Measurements from ENCODE around the gene TRMO. TPM values are rescaled to one million over a fixed set of nuclear protein-coding genes. Genes with fewer than 3 reads are reported as not detected.
"Not testable (repeated sequence)": the region's sequence is repeated elsewhere in the genome, so short reads cannot be mapped to it uniquely, and the experiment has no call there.

Gene TRMO
- total and polyA plus RNA-seq, 2 of the 8 experiments (the other 6 are each of a cell fraction or from before 2014, with no cell fraction given) = 4.6 to 5.6 TPM

DNA sequence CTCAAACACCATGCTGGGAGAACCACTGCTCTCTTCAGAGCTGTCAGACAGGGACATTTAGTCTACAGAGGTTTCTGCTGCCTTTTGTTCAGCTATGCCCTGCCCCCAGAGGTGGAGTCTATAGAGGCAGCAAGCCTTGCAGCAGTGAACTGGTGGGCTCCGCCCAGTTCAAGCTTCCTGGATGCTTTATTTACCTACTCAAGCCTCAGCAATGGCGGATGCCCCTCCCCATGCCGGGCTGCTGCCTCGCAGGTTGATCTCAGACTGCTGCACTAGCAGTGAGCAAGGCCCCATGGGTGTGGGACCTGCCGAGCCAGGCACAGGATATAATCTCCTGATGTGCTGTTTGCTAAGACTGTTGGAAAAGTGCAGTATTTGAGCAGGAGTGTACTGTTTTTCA is 28.6 kb upstream of the TRMO start:
- H4K20me1 ChIP-seq (replicated peaks in 1 of 2; ENCODE audit: control insufficient read depth in 1 of 2, insufficient read depth in 2 of 2, low read length in 2 of 2); H4K8ac ChIP-seq (ENCODE audit: extremely low read depth, insufficient read depth, low read length); H3K79me2 ChIP-seq (ENCODE audit: control insufficient read depth in 1 of 2, insufficient read depth in 2 of 2, low read length in 2 of 2); H3K27ac ChIP-seq (ENCODE audit: low read depth, low read length); H3K4me1 ChIP-seq (replicated peaks in 1 of 4; ENCODE audit: control insufficient read depth in 3 of 4, insufficient read depth in 4 of 4, low read length in 3 of 4); H3K79me1 ChIP-seq (ENCODE audit: low read depth, low read length); H3K23me2 ChIP-seq (ENCODE audit: low read depth, low read length); FAIRE-seq; POLR2A ChIA-PET (ENCODE audit: partially characterized antibody); H3K36me3 ChIP-seq (ENCODE audit: control insufficient read depth in 2 of 4, insufficient read depth in 4 of 4, low read length in 3 of 4); H3K4ac ChIP-seq (replicated peaks; ENCODE audit: insufficient read length, low read depth, low read length); H3K9ac ChIP-seq (replicated peaks in 1 of 4; ENCODE audit: extremely low read depth in 1 of 4, low read depth in 3 of 4, low read length in 3 of 4); H2BK20ac ChIP-seq (ENCODE audit: low read length); H2BK12ac ChIP-seq (ENCODE audit: low read depth, low read length); H4K91ac ChIP-seq (replicated peaks; ENCODE audit: insufficient read length, low read length); H2BK15ac ChIP-seq (ENCODE audit: low read length); H2BK120ac ChIP-seq (replicated peaks; ENCODE audit: low read depth, low read length); H3K4me3 ChIP-seq (ENCODE audit: extremely low read depth in 1 of 4, insufficient read depth in 2 of 4, low read depth in 3 of 4, low read length in 4 of 4); H2BK5ac ChIP-seq (ENCODE audit: low read depth, low read length); H2AK5ac ChIP-seq (ENCODE audit: low read depth, low read length); H3K9me3 ChIP-seq (ENCODE audit: insufficient read depth in 2 of 2, low read depth in 1 of 2, low read length in 1 of 2); DNase-seq (ENCODE audit: low read depth in 1 of 2, low spot score in 2 of 2); H3K23ac ChIP-seq (ENCODE audit: insufficient read length); H4K5ac ChIP-seq (ENCODE audit: insufficient read length, low read depth, low read length); H3K27me3 ChIP-seq (replicated peaks in 1 of 4; ENCODE audit: control insufficient read depth in 3 of 4, extremely low read depth in 1 of 4, insufficient read depth in 3 of 4, low read length in 3 of 4); H3K18ac ChIP-seq (ENCODE audit: extremely low read depth, low read length); H3K4me2 ChIP-seq (ENCODE audit: insufficient read depth in 1 of 2, low read depth in 2 of 2, low read length in 2 of 2); H3K14ac ChIP-seq (ENCODE audit: insufficient read length); H2AFZ ChIP-seq (ENCODE audit: low read length); H3K56ac ChIP-seq (replicated peaks; ENCODE audit: insufficient read length, low read depth, low read length): not testable (repeated sequence)
- CTCF ChIA-PET (ENCODE audit: partially characterized antibody) = interaction anchor here (1.8 to 2.0 kb wide), 2 partner anchors 12 to 27 kb away, joined by 4 read pairs; no protein-coding TSS in a partner anchor
- WGBS, 2 experiments (ENCODE audit: extremely low coverage in 1 of 2, insufficient coverage in 1 of 2, insufficient read length in 1 of 2, insufficient replicate concordance in 2 of 2, low coverage in 1 of 2, low lambda C conversion rate in 2 of 2, missing lambda C conversion rate in 1 of 2) = 95% methylated on average over 5 of the region's 5 CpGs; no CpG with 5 or more reads in 1 of the 2 experiments

- H4K20me1 ChIP-seq (replicated peaks in 1 of 2; ENCODE audit: control insufficient read depth in 1 of 2, insufficient read depth in 2 of 2, low read length in 2 of 2); H4K8ac ChIP-seq (ENCODE audit: extremely low read depth, insufficient read depth, low read length); H3K23ac ChIP-seq (ENCODE audit: insufficient read length); H2BK15ac ChIP-seq (ENCODE audit: low read length); DNase-seq (ENCODE audit: low read depth in 1 of 2, low spot score in 2 of 2); H3K9me3 ChIP-seq (ENCODE audit: insufficient read depth in 2 of 2, low read depth in 1 of 2, low read length in 1 of 2); H4K5ac ChIP-seq (ENCODE audit: insufficient read length, low read depth, low read length); CTCF ChIA-PET (ENCODE audit: partially characterized antibody); H2BK120ac ChIP-seq (replicated peaks; ENCODE audit: low read depth, low read length); POLR2A ChIA-PET (ENCODE audit: partially characterized antibody); H3K36me3 ChIP-seq (ENCODE audit: control insufficient read depth in 2 of 4, insufficient read depth in 4 of 4, low read length in 3 of 4); H3K4me1 ChIP-seq (replicated peaks in 1 of 4; ENCODE audit: control insufficient read depth in 3 of 4, insufficient read depth in 4 of 4, low read length in 3 of 4); H2BK12ac ChIP-seq (ENCODE audit: low read depth, low read length); H3K4me2 ChIP-seq (ENCODE audit: insufficient read depth in 1 of 2, low read depth in 2 of 2, low read length in 2 of 2); H3K4ac ChIP-seq (replicated peaks; ENCODE audit: insufficient read length, low read depth, low read length); H2BK5ac ChIP-seq (ENCODE audit: low read depth, low read length); H3K56ac ChIP-seq (replicated peaks; ENCODE audit: insufficient read length, low read depth, low read length); H3K9ac ChIP-seq (replicated peaks in 1 of 4; ENCODE audit: extremely low read depth in 1 of 4, low read depth in 3 of 4, low read length in 3 of 4); H3K79me2 ChIP-seq (ENCODE audit: control insufficient read depth in 1 of 2, insufficient read depth in 2 of 2, low read length in 2 of 2); H3K23me2 ChIP-seq (ENCODE audit: low read depth, low read length); H3K27ac ChIP-seq (ENCODE audit: low read depth, low read length); H3K14ac ChIP-seq (ENCODE audit: insufficient read length); H3K4me3 ChIP-seq (ENCODE audit: extremely low read depth in 1 of 4, insufficient read depth in 2 of 4, low read depth in 3 of 4, low read length in 4 of 4); H3K79me1 ChIP-seq (ENCODE audit: low read depth, low read length); H4K91ac ChIP-seq (replicated peaks; ENCODE audit: insufficient read length, low read length); FAIRE-seq; H2BK20ac ChIP-seq (ENCODE audit: low read length); H2AK5ac ChIP-seq (ENCODE audit: low read depth, low read length); H2AFZ ChIP-seq (ENCODE audit: low read length); H3K18ac ChIP-seq (ENCODE audit: extremely low read depth, low read length): not testable (repeated sequence)
- no CpG with 5 or more reads among the region's 2 CpGs for WGBS, 2 experiments (ENCODE audit: extremely low coverage in 1 of 2, insufficient coverage in 1 of 2, insufficient read length in 1 of 2, insufficient replicate concordance in 2 of 2, low coverage in 1 of 2, low lambda C conversion rate in 2 of 2, missing lambda C conversion rate in 1 of 2)
- H3K27me3 ChIP-seq (replicated peaks in 1 of 4; ENCODE audit: control insufficient read depth in 3 of 4, extremely low read depth in 1 of 4, insufficient read depth in 3 of 4, low read length in 3 of 4) = peaks cover 0 to 12% (median 6%) of the 10 kb centered on the region in 4 experiments; a peak in 4 of 7 replicates
These were observed 24.8 kb upstream of the TRMO start for GRCh38 chr9:97947094-97947493.

All from H1 (cell line).